ENCODE results near the gene ZNRF1. TPM values are rescaled to one million over a fixed set of nuclear protein-coding genes. Genes with fewer than 3 reads are reported as not detected.

Gene ZNRF1
- polyA plus RNA-seq, 1 experiment = 36.5 TPM

Other genes starting within 250 kb of the ZNRF1 start
- gene FA2H, start 224.2 kb upstream of the ZNRF1 start, polyA plus RNA-seq (2011; rRNA removed) = not detected in 2 replicates
- gene WDR59, start 13.9 kb upstream of the ZNRF1 start, polyA plus RNA-seq (2011; rRNA removed) = 45.6 and 48.1 TPM in 2 replicates
- gene LDHD, start 117.8 kb downstream of the ZNRF1 start, polyA plus RNA-seq (2011; rRNA removed) = 0.38 and 0.51 TPM in 2 replicates
- 8.5 and 11.6 TPM in 2 replicates for gene ZFP1, start 149.5 kb downstream of the ZNRF1 start, polyA plus RNA-seq (2011; rRNA removed)
- gene CTRB2, start 208.1 kb downstream of the ZNRF1 start, polyA plus RNA-seq (2011; rRNA removed) = not detected in 2 replicates
- gene CTRB1, start 220.0 kb downstream of the ZNRF1 start, polyA plus RNA-seq (2011; rRNA removed) = not detected in 2 replicates

Measured in AG04450 (cell line).